Thyroid gland (tissue), 4 donors: ENCODE measurements around the gene ANKRD12. TPM values are rescaled to one million over a fixed set of nuclear protein-coding genes. Genes with fewer than 3 reads are reported as not detected.
A peak's percentile ranks its signal among the peaks of the same experiment; 100 is the strongest.

Experiments used
- DNase-seq, 2 donors: peaks; one replicate each; pipeline ENCODE4 v3.0.0-alpha.2; 2019
- H3K27ac ChIP-seq, 3 donors: fragments of 200-600 bp; sonication (generic); 1 replicate in 2 of 3; 2 replicates in 1 of 3; pipeline ENCODE4 v1.5.1; 2016 to 2019; ENCODE audit warnings: mild to moderate bottlenecking in 1 of 3, moderate library complexity in 1 of 3
- H3K27me3 ChIP-seq: fragments of 200-600 bp; sonication (generic); one replicate; pipeline ENCODE4 v1.5.1; 2019
- H3K36me3 ChIP-seq, 2 donors: fragments of 200-600 bp; sonication (generic); one replicate each; pipeline ENCODE4 v1.5.1; 2016 to 2019
- H3K4me1 ChIP-seq, 2 donors: fragments of 200-600 bp; sonication (generic); one replicate each; pipeline ENCODE4 v1.5.1; 2017 to 2019
- H3K4me3 ChIP-seq, 3 donors: fragments of 200-600 bp; sonication (generic); replicated peaks in 1 of 3; 1 replicate in 2 of 3; 2 replicates in 1 of 3; pipeline ENCODE4 v1.5.1; 2016; ENCODE audit warnings: mild to moderate bottlenecking in 1 of 3
- H3K9me3 ChIP-seq: fragments of 200-600 bp; sonication (generic); one replicate; pipeline ENCODE4 v1.5.1; 2017
- CTCF ChIP-seq, 6 experiments: fragments of 200-600 bp in 3 of 6; fragments of 450-650 bp in 3 of 6; sonication (generic) in 3 of 6; IDR thresholded peaks; one replicate each; pipeline ENCODE4 v1.5.1; 2016 to 2019; ENCODE audit warnings: antibody characterized with exemption in 6 of 6, mild to moderate bottlenecking in 2 of 6, inconsistent platforms in 1 of 6, moderate library complexity in 1 of 6
- POLR2A ChIP-seq, 2 donors: fragments of 450-650 bp; IDR thresholded peaks; one replicate each; pipeline ENCODE4 v1.6.1; 2017; ENCODE audit warnings: antibody characterized with exemption in 2 of 2, mild to moderate bottlenecking in 2 of 2, moderate library complexity in 1 of 2
- WGBS, 2 donors: methylation state at CpG; one replicate each; pipeline ENCODE4 v1.1.5; 2017; 5-methylcytosine and 5-hydroxymethylcytosine counted together
- intact Hi-C: fragments of 100-400 bp; cut with DNase I; formaldehyde crosslinking; loops from one replicate; pipeline ENCODE4 v1.15.1; 2023
- total RNA-seq, 4 donors: library from RNA; depleted of rRNA; stranded (reverse); fragments of >200 nt; gene quantifications; one replicate each; pipeline ENCODE4 v1.2.3, GENCODE V29; 2016

ANKRD12 gene
- total RNA-seq, 4 donors from 2014 or later, result 74.6 to 155 (median 109) TPM

DNA sequence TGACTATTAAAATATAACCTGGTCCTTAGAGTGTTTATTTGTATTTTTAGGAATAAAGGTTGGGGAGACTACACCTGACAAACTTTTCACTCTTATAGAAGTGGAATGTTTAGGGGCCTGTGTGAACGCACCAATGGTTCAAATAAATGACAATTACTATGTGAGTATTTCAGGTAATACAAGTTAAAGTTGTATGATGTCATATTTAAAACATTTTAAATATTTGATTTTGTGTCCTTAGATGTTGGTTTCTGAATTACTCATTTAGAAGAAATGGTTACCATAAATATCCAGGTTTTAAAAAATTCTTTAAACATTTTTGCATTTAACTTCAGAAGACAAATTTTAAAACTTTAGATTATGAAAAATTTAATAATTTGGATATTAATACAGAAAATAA is 11.8 kb upstream of the ANKRD12 start:
- intact Hi-C loops, result no loop called here
- peaks cover 17 to 25% of the 10 kb centered on the region in 2 donors for H3K36me3 ChIP-seq
- WGBS, 2 donors, result 95 to 97% methylated on average over 1 of the region's 1 CpG

GRCh38 chr18:9126337-9126736 is 10.2 kb upstream of the ANKRD12 start:
- WGBS, 2 donors, result 88 to 90% methylated on average over 3 of the region's 3 CpGs
- Histone ChIP-seq H3K36me3 (peaks cover 20 to 30% of the 10 kb centered on the region in 2 donors), H3K27me3 (no peaks in the 10 kb centered on the region)

More for the DNA sequence above, 11.8 kb upstream of the ANKRD12 start:
- Histone ChIP-seq H3K27ac (no peak overlapping the region), H3K4me3 (no peak overlapping the region), H3K27me3 (no peaks in the 10 kb centered on the region), H3K4me1 (peaks cover 0 to 15% of the 10 kb centered on the region in 2 donors), H3K9me3 (no peaks in the 10 kb centered on the region)
- DNase-seq, result no peak
- TF ChIP-seq POLR2A (IDR thresholded peaks at IDR 0.05), result no peak
- TF ChIP-seq CTCF (IDR thresholded peaks at IDR 0.05), result no peak

GRCh38 chr18:9130195-9130594 is 6.4 kb upstream of the ANKRD12 start:
- Histone ChIP-seq H3K9me3 (no peaks in the 10 kb centered on the region), H3K27ac (no peak overlapping the region), H3K4me3 (no peak overlapping the region), H3K4me1 (peaks cover 2 to 13% of the 10 kb centered on the region in 2 donors), H3K36me3 (peaks cover 22 to 33% of the 10 kb centered on the region in 2 donors), H3K27me3 (no peaks in the 10 kb centered on the region)
- intact Hi-C loops, result loop anchor here (10.0 kb wide), 1 partner anchor 205 kb away; the partner anchor contains the start of gene TWSG1
- TF ChIP-seq CTCF (IDR thresholded peaks at IDR 0.05) (no peak), POLR2A (IDR thresholded peaks at IDR 0.05) (no peak)
- DNase-seq, result no peak
- WGBS, 2 donors, result 90 to 91% methylated on average over 4 of the region's 4 CpGs

More at GRCh38 chr18:9126337-9126736, 10.2 kb upstream of the ANKRD12 start:
- H3K4me3 ChIP-seq, result no peak overlapping the region
- intact Hi-C loops, result no loop called here
- TF ChIP-seq POLR2A (IDR thresholded peaks at IDR 0.05) (no peak), CTCF (IDR thresholded peaks at IDR 0.05) (no peak)
- H3K9me3 ChIP-seq, result no peaks in the 10 kb centered on the region
- H3K4me1 ChIP-seq, result peaks cover 0 to 9% of the 10 kb centered on the region in 2 donors
- H3K27ac ChIP-seq, result no peak overlapping the region
- no peak for DNase-seq

DNA sequence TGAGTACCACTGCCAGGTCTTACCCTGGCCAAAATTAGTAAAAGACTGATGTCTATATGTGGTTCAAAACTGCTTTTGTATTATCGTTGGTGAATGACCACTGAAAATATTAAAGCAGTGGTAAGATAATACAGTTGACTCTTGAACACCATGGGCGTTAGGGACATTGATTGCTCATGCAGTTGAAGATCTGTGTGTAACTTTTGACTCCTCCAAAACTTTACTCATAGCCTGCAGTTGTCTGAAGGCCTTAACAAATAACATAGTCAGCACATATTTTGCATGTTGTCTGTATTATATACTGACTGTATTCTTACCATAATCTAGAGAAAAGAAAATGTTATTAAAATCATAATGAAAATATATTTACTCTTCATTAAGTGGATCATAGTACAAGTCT is 5.8 kb upstream of the ANKRD12 start:
- Histone ChIP-seq H3K4me3 (no peak overlapping the region), H3K36me3 (peaks cover 22 to 33% of the 10 kb centered on the region in 2 donors), H3K27ac (peak overlapping the region in 1 of 3 donors; percentile 17), H3K27me3 (no peaks in the 10 kb centered on the region), H3K4me1 (peaks cover 8 to 17% of the 10 kb centered on the region in 2 donors), H3K9me3 (no peaks in the 10 kb centered on the region)
- intact Hi-C loops, result loop anchor here (10.0 kb wide), 1 partner anchor 204 kb away; the partner anchor contains the start of gene TWSG1
- TF ChIP-seq POLR2A (IDR thresholded peaks at IDR 0.05) (no peak), CTCF (IDR thresholded peaks at IDR 0.05) (no peak)
- DNase-seq, result no peak
- 81 to 83% methylated on average over 2 of the region's 2 CpGs for WGBS, 2 donors

DNA sequence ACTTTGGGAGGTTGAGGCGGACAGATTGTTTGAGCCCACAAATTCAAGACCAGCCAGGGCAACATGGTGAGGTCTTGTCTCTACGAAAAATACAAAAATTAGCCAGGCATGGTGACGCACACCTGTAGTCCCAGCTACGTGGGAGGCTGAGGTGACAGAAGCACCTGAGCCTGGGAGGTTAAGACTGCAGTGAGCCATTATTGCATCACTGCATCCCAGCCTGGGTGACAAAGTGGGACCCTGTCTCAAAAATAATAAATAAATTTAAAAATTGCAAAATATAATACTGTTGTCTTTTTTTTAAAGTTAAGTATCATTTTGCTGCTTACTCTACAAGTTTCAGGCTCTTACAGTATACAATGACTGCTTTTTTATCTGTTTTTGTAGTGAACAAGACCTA is 4.0 kb upstream of the ANKRD12 start:
- DNase-seq, result no peak
- H3K27me3 ChIP-seq, result no peaks in the 10 kb centered on the region
- no peak for TF ChIP-seq POLR2A (IDR thresholded peaks at IDR 0.05)
- TF ChIP-seq CTCF (IDR thresholded peaks at IDR 0.05), result no peak
- H3K36me3 ChIP-seq, result peaks cover 18 to 22% of the 10 kb centered on the region in 2 donors
- H3K27ac ChIP-seq, result no peak overlapping the region
- H3K4me1 ChIP-seq, result peaks cover 8 to 15% of the 10 kb centered on the region in 2 donors
- intact Hi-C loops, result loop anchor here (10.0 kb wide), 1 partner anchor 202 kb away; the partner anchor contains the start of gene TWSG1
- no peak overlapping the region for H3K4me3 ChIP-seq
- WGBS, 2 donors, result 94 to 99% methylated on average over 4 of the region's 4 CpGs
- H3K9me3 ChIP-seq, result no peaks in the 10 kb centered on the region
